ENCODE data around the gene TNK1.

TNK1 gene

GRCh38 chr17:7374353-7374752 lies 6.5 kb upstream of the TNK1 start:
- ATAC-seq (ENCODE audit: low read depth) (no peak), DNase-seq (ENCODE audit: low spot score) (no peak)
- Histone ChIP-seq H3K4me3 (ENCODE audit: severe bottlenecking) (no peak overlapping the region), H3K9me3 (ENCODE audit: severe bottlenecking) (no peaks in the 10 kb centered on the region), H3K36me3 (ENCODE audit: low read depth) (no peaks in the 10 kb centered on the region), H3K27me3 (ENCODE audit: insufficient read depth, poor library complexity, severe bottlenecking) (no peaks in the 10 kb centered on the region), H3K27ac (ENCODE audit: poor library complexity, severe bottlenecking) (no peak overlapping the region), H3K4me1 (ENCODE audit: insufficient read depth, poor library complexity, severe bottlenecking) (no peaks in the 10 kb centered on the region)
- TF ChIP-seq CTCF (IDR thresholded peaks at IDR 0.05; ENCODE audit: poor library complexity, severe bottlenecking), result no peak

GRCh38 chr17:7379134-7379533 lies 1.8 kb upstream of the TNK1 start:
- Histone ChIP-seq H3K36me3 (ENCODE audit: low read depth) (0 out of 2 replicates have a peak, but pooled peaks cover 7% of the 10 kb centered on the region), H3K27me3 (ENCODE audit: insufficient read depth, poor library complexity, severe bottlenecking) (no peaks in the 10 kb centered on the region), H3K4me1 (ENCODE audit: insufficient read depth, poor library complexity, severe bottlenecking) (peaks cover 2% of the 10 kb centered on the region), H3K4me3 (ENCODE audit: severe bottlenecking) (no peak overlapping the region), H3K27ac (ENCODE audit: poor library complexity, severe bottlenecking) (no peak overlapping the region), H3K9me3 (ENCODE audit: severe bottlenecking) (no peaks in the 10 kb centered on the region)
- DNase-seq (ENCODE audit: low spot score), result no peak
- ATAC-seq (ENCODE audit: low read depth), result no peak
- TF ChIP-seq CTCF (IDR thresholded peaks at IDR 0.05; ENCODE audit: poor library complexity, severe bottlenecking), result no peak

- peaks cover 13% of the 10 kb centered on the region; the same call in 1 of the 2 replicates for H3K36me3 ChIP-seq (ENCODE audit: low read depth)
- H3K4me1 ChIP-seq (ENCODE audit: insufficient read depth, poor library complexity, severe bottlenecking), result peaks cover 2% of the 10 kb centered on the region
- DNase-seq (ENCODE audit: low spot score) (no peak), ATAC-seq (ENCODE audit: low read depth) (no peak; the same call in 2 of the 3 replicates)
- no peaks in the 10 kb centered on the region for H3K9me3 ChIP-seq (ENCODE audit: severe bottlenecking)
- no peak overlapping the region for H3K27ac ChIP-seq (ENCODE audit: poor library complexity, severe bottlenecking)
- H3K27me3 ChIP-seq (ENCODE audit: insufficient read depth, poor library complexity, severe bottlenecking), result no peaks in the 10 kb centered on the region
- no peak for TF ChIP-seq CTCF (IDR thresholded peaks at IDR 0.05; ENCODE audit: poor library complexity, severe bottlenecking)
- H3K4me3 ChIP-seq (ENCODE audit: severe bottlenecking), result peak overlapping the region; percentile 44
These were observed 568 bp upstream of the TNK1 start for GRCh38 chr17:7380321-7380720.

GRCh38 chr17:7382901-7383300 lies 2.0 kb downstream of the TNK1 start:
- ATAC-seq (ENCODE audit: low read depth) (0 out of 3 replicates have a peak, but pooled peaks have one; percentile 1), DNase-seq (ENCODE audit: low spot score) (no peak)
- TF ChIP-seq CTCF (IDR thresholded peaks at IDR 0.05; ENCODE audit: poor library complexity, severe bottlenecking), result no peak
- Histone ChIP-seq H3K4me1 (ENCODE audit: insufficient read depth, poor library complexity, severe bottlenecking) (peaks cover 2% of the 10 kb centered on the region), H3K27me3 (ENCODE audit: insufficient read depth, poor library complexity, severe bottlenecking) (no peaks in the 10 kb centered on the region), H3K36me3 (ENCODE audit: low read depth) (peaks cover 15% of the 10 kb centered on the region), H3K27ac (ENCODE audit: poor library complexity, severe bottlenecking) (no peak overlapping the region), H3K4me3 (ENCODE audit: severe bottlenecking) (no peak overlapping the region), H3K9me3 (ENCODE audit: severe bottlenecking) (no peaks in the 10 kb centered on the region)

GRCh38 chr17:7383371-7383741 lies 2.5 kb downstream of the TNK1 start:
- Histone ChIP-seq H3K4me1 (ENCODE audit: insufficient read depth, poor library complexity, severe bottlenecking) (peaks cover 2% of the 10 kb centered on the region), H3K27me3 (ENCODE audit: insufficient read depth, poor library complexity, severe bottlenecking) (no peaks in the 10 kb centered on the region), H3K9me3 (ENCODE audit: severe bottlenecking) (no peaks in the 10 kb centered on the region), H3K27ac (ENCODE audit: poor library complexity, severe bottlenecking) (no peak overlapping the region), H3K4me3 (ENCODE audit: severe bottlenecking) (no peak overlapping the region), H3K36me3 (ENCODE audit: low read depth) (peaks cover 19% of the 10 kb centered on the region)
- DNase-seq (ENCODE audit: low spot score) (no peak), ATAC-seq (ENCODE audit: low read depth) (no peak)
- no peak for TF ChIP-seq CTCF (IDR thresholded peaks at IDR 0.05; ENCODE audit: poor library complexity, severe bottlenecking)

Data from RWPE2 (cell line).